ENCODE measurements around the gene SPTBN1. TPM values are rescaled to one million over a fixed set of nuclear protein-coding genes. Genes with fewer than 3 reads are reported as not detected.

Gene SPTBN1
- total and polyA plus RNA-seq, 2 experiments from 2014 or later: 57.7 to 187 TPM

DNA sequence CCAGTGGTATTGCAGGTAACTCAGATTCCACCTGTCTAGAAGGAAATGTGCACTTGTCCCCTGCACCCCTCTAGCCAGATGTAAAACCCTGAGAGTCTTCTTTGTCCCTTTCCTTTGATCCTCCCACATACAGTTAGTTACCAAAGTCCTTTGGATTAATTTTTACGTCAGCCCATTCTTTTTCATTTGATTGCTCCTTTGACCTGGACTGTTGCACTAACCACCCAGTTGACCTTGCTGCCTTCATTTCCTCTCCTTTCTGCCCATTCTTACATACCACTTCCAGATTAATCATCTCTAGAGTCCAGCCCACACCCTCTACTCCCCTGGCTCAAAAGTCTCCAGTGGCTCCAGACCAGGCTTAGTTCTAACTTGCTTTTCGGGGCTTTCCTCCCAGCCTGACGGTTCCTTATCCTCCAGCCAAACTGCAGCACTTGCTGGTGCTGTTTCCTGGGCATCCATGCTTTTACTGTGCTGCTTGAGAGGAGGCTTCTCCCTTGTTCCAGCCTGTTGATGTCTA lies 99.3 kb downstream of the SPTBN1 start:
- H3K9me2 ChIP-seq (ENCODE audit: insufficient read depth): no peaks in the 10 kb centered on the region
- H2AFZ ChIP-seq: no peak overlapping the region
- H3K36me3 ChIP-seq (ENCODE audit: low read depth): no peaks in the 10 kb centered on the region
- no peak overlapping the region for H3K4me3 ChIP-seq
- H3F3A ChIP-seq (ENCODE audit: insufficient read depth): peaks cover 52% of the 10 kb centered on the region
- H3K27ac ChIP-seq: no peak overlapping the region
- H3K9me3 ChIP-seq (ENCODE audit: low read depth): no peaks in the 10 kb centered on the region
- H3K4me2 ChIP-seq (ENCODE audit: unreplicated experiment): peak overlapping the region; percentile 39
- in situ Hi-C loops (cut with MboI): no loop called here
- no peaks in the 10 kb centered on the region for H3K27me3 ChIP-seq (replicated peaks; ENCODE audit: insufficient read depth)
- peak; percentile 36 for DNase-seq
- WGBS, 2 experiments (ENCODE audit: low coverage in 1 of 2, low lambda C conversion rate in 2 of 2, missing lambda C conversion rate in 2 of 2): 56 to 60% methylated on average over 3 of the region's 3 CpGs
- H3K9ac ChIP-seq: no peak overlapping the region
- H3K79me2 ChIP-seq (ENCODE audit: insufficient read depth): peaks cover 60% of the 10 kb centered on the region
- no peaks in the 10 kb centered on the region for H4K20me1 ChIP-seq (ENCODE audit: insufficient read depth)
- H3K4me1 ChIP-seq (ENCODE audit: insufficient read depth): peaks cover 46% of the 10 kb centered on the region
- TF ChIP-seq EZH2 (IDR thresholded peaks at IDR 0.05; ENCODE audit: insufficient read depth, poor library complexity, severe bottlenecking) (no peak), EZH2phosphoT487 (IDR thresholded peaks at IDR 0.05; ENCODE audit: insufficient read depth, low read depth) (no peak)

DNA sequence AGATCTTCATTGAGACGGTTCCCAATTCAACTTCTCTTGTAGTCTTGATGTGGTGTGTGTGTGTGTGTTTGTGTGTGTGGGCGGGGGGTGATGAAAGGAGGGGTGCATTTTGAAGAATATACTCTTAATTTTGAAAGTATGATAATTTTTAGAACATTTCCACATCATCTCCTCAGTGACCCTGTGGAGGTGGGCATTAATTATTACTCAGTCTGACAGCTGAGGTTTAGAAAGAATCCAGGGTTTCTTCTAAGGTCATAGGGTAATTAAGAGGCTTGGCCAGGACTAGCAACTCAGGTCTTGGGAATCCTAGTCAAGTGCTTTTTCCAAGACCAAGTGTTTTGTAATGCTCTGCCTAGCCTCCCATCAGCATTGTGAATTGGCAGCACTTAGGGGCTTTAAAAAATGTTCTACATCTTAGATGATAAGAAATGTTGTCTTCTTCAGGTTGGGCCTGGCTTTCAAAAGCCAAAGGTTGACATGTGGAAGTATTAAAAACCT lies 100.5 kb downstream of the SPTBN1 start:
- Histone ChIP-seq H3K9me3 (ENCODE audit: low read depth) (no peaks in the 10 kb centered on the region), H3K9me2 (ENCODE audit: insufficient read depth) (no peaks in the 10 kb centered on the region), H3K79me2 (ENCODE audit: insufficient read depth) (peaks cover 53% of the 10 kb centered on the region), H3K27ac (peak overlapping the region; percentile 20; the same call in 1 of the 2 replicates), H2AFZ (no peak overlapping the region), H3K9ac (no peak overlapping the region), H3K4me2 (ENCODE audit: unreplicated experiment) (peak overlapping the region; percentile 39), H3F3A (ENCODE audit: insufficient read depth) (peaks cover 62% of the 10 kb centered on the region), H3K27me3 (replicated peaks; ENCODE audit: insufficient read depth) (no peaks in the 10 kb centered on the region), H3K36me3 (ENCODE audit: low read depth) (no peaks in the 10 kb centered on the region), H3K4me3 (no peak overlapping the region; the same call in 1 of the 2 replicates), H4K20me1 (ENCODE audit: insufficient read depth) (no peaks in the 10 kb centered on the region), H3K4me1 (ENCODE audit: insufficient read depth) (peaks cover 54% of the 10 kb centered on the region)
- peak; percentile 84 for DNase-seq
- TF ChIP-seq EZH2 (IDR thresholded peaks at IDR 0.05; ENCODE audit: insufficient read depth, poor library complexity, severe bottlenecking): no peak
- TF ChIP-seq EZH2phosphoT487 (IDR thresholded peaks at IDR 0.05; ENCODE audit: insufficient read depth, low read depth): peak; percentile 94; the same call in 1 of the 2 replicates
- 41 to 47% methylated on average over 2 of the region's 2 CpGs for WGBS, 2 experiments (ENCODE audit: low coverage in 1 of 2, low lambda C conversion rate in 2 of 2, missing lambda C conversion rate in 2 of 2)
- in situ Hi-C loops (cut with MboI): no loop called here

DNA sequence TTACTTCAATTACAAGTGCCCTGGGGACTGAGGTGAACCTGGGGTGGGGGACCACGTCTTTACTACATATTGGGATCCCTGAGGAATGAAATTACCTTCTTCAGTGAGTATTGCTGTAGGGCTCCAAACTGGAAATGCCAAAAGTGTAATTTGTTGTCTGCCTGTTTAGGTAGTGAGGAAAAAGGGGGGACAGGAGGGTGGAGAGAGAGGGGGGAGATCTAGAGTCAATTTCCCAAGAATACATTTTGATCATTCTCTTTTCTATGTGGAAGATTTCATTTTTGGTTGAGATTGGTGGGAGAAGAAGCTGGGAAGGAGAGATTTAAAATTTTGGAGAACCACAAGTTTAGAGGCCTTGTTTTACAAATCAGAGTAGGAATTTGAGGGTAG lies 101.1 kb downstream of the SPTBN1 start:
- Histone ChIP-seq H3K4me3 (no peak overlapping the region; the same call in 1 of the 2 replicates), H3F3A (ENCODE audit: insufficient read depth) (peaks cover 68% of the 10 kb centered on the region), H3K36me3 (ENCODE audit: low read depth) (no peaks in the 10 kb centered on the region), H3K79me2 (ENCODE audit: insufficient read depth) (peaks cover 54% of the 10 kb centered on the region), H3K9me3 (ENCODE audit: low read depth) (no peaks in the 10 kb centered on the region), H3K9me2 (ENCODE audit: insufficient read depth) (no peaks in the 10 kb centered on the region), H2AFZ (no peak overlapping the region), H3K27me3 (replicated peaks; ENCODE audit: insufficient read depth) (no peaks in the 10 kb centered on the region), H3K27ac (peak overlapping the region; percentile 20; the same call in 1 of the 2 replicates), H3K4me1 (ENCODE audit: insufficient read depth) (peaks cover 59% of the 10 kb centered on the region), H4K20me1 (ENCODE audit: insufficient read depth) (no peaks in the 10 kb centered on the region), H3K9ac (no peak overlapping the region), H3K4me2 (ENCODE audit: unreplicated experiment) (peak overlapping the region; percentile 39)
- no peak for TF ChIP-seq EZH2 (IDR thresholded peaks at IDR 0.05; ENCODE audit: insufficient read depth, poor library complexity, severe bottlenecking)
- TF ChIP-seq EZH2phosphoT487 (IDR thresholded peaks at IDR 0.05; ENCODE audit: insufficient read depth, low read depth): no peak
- WGBS, 2 experiments (ENCODE audit: low coverage in 1 of 2, low lambda C conversion rate in 2 of 2, missing lambda C conversion rate in 2 of 2): 42 to 56% methylated on average over 1 of the region's 1 CpG
- in situ Hi-C loops (cut with MboI): no loop called here
- no peak for DNase-seq

DNA sequence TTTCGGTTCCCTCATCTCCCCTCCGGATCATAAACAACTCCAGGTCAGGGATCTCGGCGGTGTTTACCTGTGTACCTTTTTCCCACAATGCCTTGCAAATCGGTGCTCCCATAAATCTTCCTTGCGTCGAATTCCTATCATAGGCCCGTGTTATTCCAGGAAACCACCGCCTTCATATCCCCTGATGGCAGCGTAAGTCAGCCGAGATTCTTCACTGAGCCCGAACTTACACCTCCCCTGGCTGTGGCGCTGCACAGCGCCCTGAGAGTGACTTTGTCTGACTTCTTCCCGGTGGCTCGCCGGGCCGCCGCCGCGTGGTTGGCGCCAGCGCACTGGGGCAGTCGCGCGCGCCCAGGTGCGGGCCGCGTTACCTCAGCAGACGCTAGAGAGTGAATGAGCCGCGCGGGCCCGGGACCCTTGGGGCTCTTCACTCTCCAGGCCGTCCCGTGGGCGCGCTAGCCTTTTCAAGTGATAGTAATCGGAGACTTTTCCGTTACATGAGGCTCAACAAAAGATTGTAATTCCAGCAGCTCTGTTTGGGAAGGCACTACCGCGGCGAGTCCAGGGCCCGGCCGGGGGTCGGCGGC lies 101.6 kb downstream of the SPTBN1 start:
- H3K79me2 ChIP-seq (ENCODE audit: insufficient read depth): peaks cover 53% of the 10 kb centered on the region
- peaks cover 69% of the 10 kb centered on the region for H3F3A ChIP-seq (ENCODE audit: insufficient read depth)
- H3K9ac ChIP-seq: no peak overlapping the region
- no peaks in the 10 kb centered on the region for H3K27me3 ChIP-seq (replicated peaks; ENCODE audit: insufficient read depth)
- no peaks in the 10 kb centered on the region for H3K9me2 ChIP-seq (ENCODE audit: insufficient read depth)
- H3K36me3 ChIP-seq (ENCODE audit: low read depth): no peaks in the 10 kb centered on the region
- DNase-seq: peak; percentile 22
- 40 to 51% methylated on average over 47 to 48 of the region's 48 CpGs for WGBS, 2 experiments (ENCODE audit: low coverage in 1 of 2, low lambda C conversion rate in 2 of 2, missing lambda C conversion rate in 2 of 2)
- H3K4me3 ChIP-seq: peak overlapping the region; percentile 68
- no peak overlapping the region for H3K27ac ChIP-seq
- no peaks in the 10 kb centered on the region for H4K20me1 ChIP-seq (ENCODE audit: insufficient read depth)
- H3K9me3 ChIP-seq (ENCODE audit: low read depth): no peaks in the 10 kb centered on the region
- H3K4me1 ChIP-seq (ENCODE audit: insufficient read depth): peaks cover 60% of the 10 kb centered on the region
- peak overlapping the region; percentile 39 for H3K4me2 ChIP-seq (ENCODE audit: unreplicated experiment)
- TF ChIP-seq EZH2 (IDR thresholded peaks at IDR 0.05; ENCODE audit: insufficient read depth, poor library complexity, severe bottlenecking) (no peak), EZH2phosphoT487 (IDR thresholded peaks at IDR 0.05; ENCODE audit: insufficient read depth, low read depth) (no peak)
- H2AFZ ChIP-seq: no peak overlapping the region
- in situ Hi-C loops (cut with MboI): no loop called here

Data from GM23248 (cell line).